ENCODE measurements around the gene ATF6B.

Gene ATF6B

GRCh38 chr6:32085759-32086459 lies 42.1 kb downstream of the ATF6B start:
- 85 to 88% methylated on average over 6 to 10 of the region's 17 CpGs for WGBS, 2 experiments (ENCODE audit: insufficient coverage in 2 of 2)
- Histone ChIP-seq H3K4me3 (ENCODE audit: extremely low read depth, insufficient read depth, low read length, poor library complexity, severe bottlenecking) (no peak overlapping the region), H3K36me3 (ENCODE audit: control insufficient read depth, insufficient read depth, low read length) (no peaks in the 10 kb centered on the region), H3K4me1 (ENCODE audit: control insufficient read depth, insufficient read depth, low read length, poor library complexity, severe bottlenecking) (peaks cover 18% of the 10 kb centered on the region), H3K9me3 (ENCODE audit: control insufficient read depth, low read length) (no peaks in the 10 kb centered on the region), H3K27ac (ENCODE audit: low read depth, low read length, severe bottlenecking) (no peak overlapping the region)

- Histone ChIP-seq H3K4me1 (ENCODE audit: control insufficient read depth, insufficient read depth, low read length, poor library complexity, severe bottlenecking) (peaks cover 24% of the 10 kb centered on the region), H3K36me3 (ENCODE audit: control insufficient read depth, insufficient read depth, low read length) (no peaks in the 10 kb centered on the region), H3K4me3 (ENCODE audit: extremely low read depth, insufficient read depth, low read length, poor library complexity, severe bottlenecking) (no peak overlapping the region), H3K27ac (ENCODE audit: low read depth, low read length, severe bottlenecking) (no peak overlapping the region), H3K9me3 (ENCODE audit: control insufficient read depth, low read length) (no peaks in the 10 kb centered on the region)
- 79 to 89% methylated on average over 2 of the region's 2 CpGs for WGBS, 2 experiments (ENCODE audit: insufficient coverage in 2 of 2)
Measured at GRCh38 chr6:32084780-32085179, 43.3 kb downstream of the ATF6B start.

GRCh38 chr6:32083812-32084768 lies 44.0 kb downstream of the ATF6B start:
- Histone ChIP-seq H3K9me3 (ENCODE audit: control insufficient read depth, low read length) (no peaks in the 10 kb centered on the region), H3K27ac (ENCODE audit: low read depth, low read length, severe bottlenecking) (no peak overlapping the region), H3K36me3 (ENCODE audit: control insufficient read depth, insufficient read depth, low read length) (no peaks in the 10 kb centered on the region), H3K4me1 (ENCODE audit: control insufficient read depth, insufficient read depth, low read length, poor library complexity, severe bottlenecking) (peaks cover 24% of the 10 kb centered on the region), H3K4me3 (ENCODE audit: extremely low read depth, insufficient read depth, low read length, poor library complexity, severe bottlenecking) (no peak overlapping the region)
- 92 to 95% methylated on average over 21 of the region's 22 CpGs for WGBS, 2 experiments (ENCODE audit: insufficient coverage in 2 of 2)

GRCh38 chr6:32082935-32083334 lies 45.1 kb downstream of the ATF6B start:
- H3K27ac ChIP-seq (ENCODE audit: low read depth, low read length, severe bottlenecking), result no peak overlapping the region
- H3K36me3 ChIP-seq (ENCODE audit: control insufficient read depth, insufficient read depth, low read length), result no peaks in the 10 kb centered on the region
- H3K4me3 ChIP-seq (ENCODE audit: extremely low read depth, insufficient read depth, low read length, poor library complexity, severe bottlenecking), result no peak overlapping the region
- WGBS, 2 experiments (ENCODE audit: insufficient coverage in 2 of 2), result 86 to 95% methylated on average over 5 to 8 of the region's 9 CpGs
- H3K4me1 ChIP-seq (ENCODE audit: control insufficient read depth, insufficient read depth, low read length, poor library complexity, severe bottlenecking), result peaks cover 24% of the 10 kb centered on the region
- H3K9me3 ChIP-seq (ENCODE audit: control insufficient read depth, low read length), result no peaks in the 10 kb centered on the region

- Histone ChIP-seq H3K9me3 (ENCODE audit: control insufficient read depth, low read length) (no peaks in the 10 kb centered on the region), H3K4me1 (ENCODE audit: control insufficient read depth, insufficient read depth, low read length, poor library complexity, severe bottlenecking) (peaks cover 24% of the 10 kb centered on the region), H3K36me3 (ENCODE audit: control insufficient read depth, insufficient read depth, low read length) (no peaks in the 10 kb centered on the region), H3K4me3 (ENCODE audit: extremely low read depth, insufficient read depth, low read length, poor library complexity, severe bottlenecking) (no peak overlapping the region), H3K27ac (ENCODE audit: low read depth, low read length, severe bottlenecking) (no peak overlapping the region)
- WGBS, 2 experiments (ENCODE audit: insufficient coverage in 2 of 2), result 86 to 95% methylated on average over 3 to 6 of the region's 6 CpGs
Measured at GRCh38 chr6:32082478-32082877, 45.6 kb downstream of the ATF6B start.

- 79 to 88% methylated on average over 16 to 21 of the region's 22 CpGs for WGBS, 2 experiments (ENCODE audit: insufficient coverage in 2 of 2)
- Histone ChIP-seq H3K4me1 (ENCODE audit: control insufficient read depth, insufficient read depth, low read length, poor library complexity, severe bottlenecking) (peaks cover 24% of the 10 kb centered on the region), H3K9me3 (ENCODE audit: control insufficient read depth, low read length) (no peaks in the 10 kb centered on the region), H3K27ac (ENCODE audit: low read depth, low read length, severe bottlenecking) (no peak overlapping the region), H3K36me3 (ENCODE audit: control insufficient read depth, insufficient read depth, low read length) (no peaks in the 10 kb centered on the region), H3K4me3 (ENCODE audit: extremely low read depth, insufficient read depth, low read length, poor library complexity, severe bottlenecking) (no peak overlapping the region)
Measured at GRCh38 chr6:32081168-32081990, 46.7 kb downstream of the ATF6B start.

- H3K9me3 ChIP-seq (ENCODE audit: control insufficient read depth, low read length), result no peaks in the 10 kb centered on the region
- H3K36me3 ChIP-seq (ENCODE audit: control insufficient read depth, insufficient read depth, low read length), result no peaks in the 10 kb centered on the region
- H3K27ac ChIP-seq (ENCODE audit: low read depth, low read length, severe bottlenecking), result no peak overlapping the region
- peaks cover 31% of the 10 kb centered on the region for H3K4me1 ChIP-seq (ENCODE audit: control insufficient read depth, insufficient read depth, low read length, poor library complexity, severe bottlenecking)
- no peak overlapping the region for H3K4me3 ChIP-seq (ENCODE audit: extremely low read depth, insufficient read depth, low read length, poor library complexity, severe bottlenecking)
- 88% methylated on average over 3 to 4 of the region's 7 CpGs for WGBS, 2 experiments (ENCODE audit: insufficient coverage in 2 of 2)
Measured at GRCh38 chr6:32079566-32080290, 48.3 kb downstream of the ATF6B start.

- Histone ChIP-seq H3K4me3 (ENCODE audit: extremely low read depth, insufficient read depth, low read length, poor library complexity, severe bottlenecking) (no peak overlapping the region), H3K27ac (ENCODE audit: low read depth, low read length, severe bottlenecking) (peak overlapping the region; percentile 50), H3K9me3 (ENCODE audit: control insufficient read depth, low read length) (no peaks in the 10 kb centered on the region), H3K4me1 (ENCODE audit: control insufficient read depth, insufficient read depth, low read length, poor library complexity, severe bottlenecking) (peaks cover 17% of the 10 kb centered on the region), H3K36me3 (ENCODE audit: control insufficient read depth, insufficient read depth, low read length) (no peaks in the 10 kb centered on the region)
- WGBS, 2 experiments (ENCODE audit: insufficient coverage in 2 of 2), result 84 to 85% methylated on average over 5 to 9 of the region's 12 CpGs
Measured at GRCh38 chr6:32076321-32076809, 51.7 kb downstream of the ATF6B start.

- Histone ChIP-seq H3K4me3 (ENCODE audit: extremely low read depth, insufficient read depth, low read length, poor library complexity, severe bottlenecking) (no peak overlapping the region), H3K36me3 (ENCODE audit: control insufficient read depth, insufficient read depth, low read length) (no peaks in the 10 kb centered on the region), H3K9me3 (ENCODE audit: control insufficient read depth, low read length) (no peaks in the 10 kb centered on the region), H3K27ac (ENCODE audit: low read depth, low read length, severe bottlenecking) (no peak overlapping the region), H3K4me1 (ENCODE audit: control insufficient read depth, insufficient read depth, low read length, poor library complexity, severe bottlenecking) (peaks cover 11% of the 10 kb centered on the region)
- WGBS, 2 experiments (ENCODE audit: insufficient coverage in 2 of 2), result 80 to 94% methylated on average over 3 of the region's 3 CpGs
Measured at GRCh38 chr6:32075781-32076180, 52.3 kb downstream of the ATF6B start.
